ENCODE data around the gene IL2RA. TPM values are rescaled to one million over a fixed set of nuclear protein-coding genes. Genes with fewer than 3 reads are reported as not detected.

IL2RA gene
- total RNA-seq (11.9 TPM), polyA plus RNA-seq (ENCODE audit: insufficient read depth, low read depth, low replicate concordance) (0.54 TPM)
- long read RNA-seq, donor 1 = 0 reads
- long read RNA-seq, donor 2 = 0 reads
- long read RNA-seq, donor 3 = 0 reads
- long read RNA-seq, donor 4 = 0 reads
- long read RNA-seq, donor 5 = 0 reads
- long read RNA-seq, donor 6 = 0 reads
- long read RNA-seq, donor 7, partial matches to known transcripts = 0 of 2 reads
- long read RNA-seq, donor 7, other reads (novel, unspliced or antisense) = 1 of 2 reads
- long read RNA-seq, donor 8 = 0 reads
- long read RNA-seq, donor 9 = 0 reads
- long read RNA-seq, donor 10 = 0 reads

DNA sequence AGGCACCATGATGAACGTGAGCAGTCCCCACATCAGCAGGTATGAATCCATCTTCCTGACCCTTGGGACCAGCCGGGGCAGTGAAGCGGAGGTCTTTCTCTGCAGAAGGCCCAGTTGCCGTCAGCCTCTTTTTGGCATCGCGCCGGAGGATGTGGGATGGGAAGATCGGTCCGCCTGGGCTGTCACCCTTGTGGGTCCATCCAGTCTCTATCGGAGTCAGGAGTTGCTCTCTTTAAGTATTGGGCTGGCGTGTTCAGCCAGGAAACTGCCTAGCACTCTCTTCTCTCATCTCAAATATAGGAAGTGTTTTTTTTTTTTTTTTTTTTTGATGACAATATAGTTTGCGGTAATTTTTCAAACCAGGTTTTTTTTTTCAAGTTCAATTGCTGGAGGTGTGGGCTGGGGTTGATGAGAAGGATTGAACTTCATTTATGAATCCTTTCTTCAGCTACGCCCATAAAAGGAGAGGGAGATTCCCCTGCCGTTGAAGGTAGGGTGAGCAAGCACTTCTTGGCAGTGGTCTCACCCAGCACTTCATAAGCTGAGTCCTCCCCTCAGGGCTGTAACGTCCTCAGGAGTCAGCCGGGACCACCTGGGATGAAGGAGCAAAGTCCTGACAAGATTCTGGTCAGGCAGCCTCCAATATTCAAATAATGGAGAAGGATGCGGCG lies at the start of gene IL2RA:
IL2RA (minus strand) TSS at position 267 of the 671 bp plus-strand sequence; CDS start at position 51, 216 bp downstream.
- peaks cover 0 to 8% (median 4%) of the 10 kb centered on the region in 3 donors for H3K4me1 ChIP-seq (ENCODE audit: control insufficient read depth in 2 of 3, insufficient read depth in 2 of 3, low read depth in 1 of 3, low read length in 3 of 3)
- FAIRE-seq (no peak), DNase-seq (no peak)
- H3K9ac ChIP-seq (ENCODE audit: low read length in 3 of 3) = no peak within 1 kb of the TSS
- no peak within 1 kb of the TSS for H3K4me3 ChIP-seq (ENCODE audit: low read length in 3 of 3)
- H3K27me3 ChIP-seq (ENCODE audit: control insufficient read depth, insufficient read depth, low read length) = no peaks in the 10 kb centered on the region
- H3K27ac ChIP-seq (ENCODE audit: low read depth in 2 of 2, low read length in 2 of 2) = no peak within 1 kb of the TSS
- no peaks in the 10 kb centered on the region for H3K36me3 ChIP-seq (ENCODE audit: control insufficient read depth in 2 of 3, insufficient read depth in 3 of 3, low read length in 3 of 3)
- intact Hi-C loops (cut with DNase I) = no loop called here
- H3K9me3 ChIP-seq (ENCODE audit: control insufficient read depth in 2 of 3, insufficient read depth in 1 of 3, low read length in 3 of 3) = no peaks in the 10 kb centered on the region
- TF ChIP-seq, protein P1, sequence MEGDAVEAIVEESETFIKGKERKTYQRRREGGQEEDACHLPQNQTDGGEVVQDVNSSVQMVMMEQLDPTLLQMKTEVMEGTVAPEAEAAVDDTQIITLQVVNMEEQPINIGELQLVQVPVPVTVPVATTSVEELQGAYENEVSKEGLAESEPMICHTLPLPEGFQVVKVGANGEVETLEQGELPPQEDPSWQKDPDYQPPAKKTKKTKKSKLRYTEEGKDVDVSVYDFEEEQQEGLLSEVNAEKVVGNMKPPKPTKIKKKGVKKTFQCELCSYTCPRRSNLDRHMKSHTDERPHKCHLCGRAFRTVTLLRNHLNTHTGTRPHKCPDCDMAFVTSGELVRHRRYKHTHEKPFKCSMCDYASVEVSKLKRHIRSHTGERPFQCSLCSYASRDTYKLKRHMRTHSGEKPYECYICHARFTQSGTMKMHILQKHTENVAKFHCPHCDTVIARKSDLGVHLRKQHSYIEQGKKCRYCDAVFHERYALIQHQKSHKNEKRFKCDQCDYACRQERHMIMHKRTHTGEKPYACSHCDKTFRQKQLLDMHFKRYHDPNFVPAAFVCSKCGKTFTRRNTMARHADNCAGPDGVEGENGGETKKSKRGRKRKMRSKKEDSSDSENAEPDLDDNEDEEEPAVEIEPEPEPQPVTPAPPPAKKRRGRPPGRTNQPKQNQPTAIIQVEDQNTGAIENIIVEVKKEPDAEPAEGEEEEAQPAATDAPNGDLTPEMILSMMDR (IDR thresholded peaks at IDR 0.05; ENCODE audit: borderline replicate concordance, extremely low read depth, insufficient read depth) = no peak

DNA sequence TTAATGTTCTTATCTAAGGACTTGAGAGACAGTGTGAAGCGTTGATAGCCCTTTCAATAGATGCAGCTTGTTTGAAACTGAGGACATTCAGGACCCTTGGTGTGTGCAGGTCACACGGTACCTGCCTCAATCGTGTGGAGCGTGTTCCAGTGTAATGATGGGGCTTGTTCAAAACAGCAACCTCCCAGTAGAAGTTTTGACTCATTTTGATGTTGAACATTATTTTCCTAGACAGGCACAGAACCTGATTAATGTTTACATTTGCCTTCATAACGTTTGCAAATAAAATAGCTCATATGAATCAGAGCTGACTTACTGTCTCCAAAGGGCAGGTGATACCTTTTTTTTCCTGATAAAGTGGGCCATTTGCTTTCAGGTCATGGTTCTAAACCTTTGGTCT lies 48.0 kb upstream of the IL2RA start:
- no peak overlapping the region for H3K9ac ChIP-seq (ENCODE audit: low read length in 3 of 3)
- intact Hi-C loops (cut with DNase I) = no loop called here
- DNase-seq = no peak
- H3K36me3 ChIP-seq (ENCODE audit: control insufficient read depth in 2 of 3, insufficient read depth in 3 of 3, low read length in 3 of 3) = peaks cover 16 to 77% (median 45%) of the 10 kb centered on the region in 3 donors
- H3K9me3 ChIP-seq (ENCODE audit: control insufficient read depth in 2 of 3, insufficient read depth in 1 of 3, low read length in 3 of 3) = no peaks in the 10 kb centered on the region
- no peaks in the 10 kb centered on the region for H3K27me3 ChIP-seq (ENCODE audit: control insufficient read depth, insufficient read depth, low read length)
- TF ChIP-seq, protein P1 (IDR thresholded peaks at IDR 0.05; ENCODE audit: borderline replicate concordance, extremely low read depth, insufficient read depth) = no peak
- H3K27ac ChIP-seq (ENCODE audit: low read depth in 2 of 2, low read length in 2 of 2) = no peak overlapping the region
- H3K4me3 ChIP-seq (ENCODE audit: low read length in 3 of 3) = no peak overlapping the region
- no peak for FAIRE-seq
- H3K4me1 ChIP-seq (ENCODE audit: control insufficient read depth in 2 of 3, insufficient read depth in 2 of 3, low read depth in 1 of 3, low read length in 3 of 3) = no peaks in the 10 kb centered on the region

DNA sequence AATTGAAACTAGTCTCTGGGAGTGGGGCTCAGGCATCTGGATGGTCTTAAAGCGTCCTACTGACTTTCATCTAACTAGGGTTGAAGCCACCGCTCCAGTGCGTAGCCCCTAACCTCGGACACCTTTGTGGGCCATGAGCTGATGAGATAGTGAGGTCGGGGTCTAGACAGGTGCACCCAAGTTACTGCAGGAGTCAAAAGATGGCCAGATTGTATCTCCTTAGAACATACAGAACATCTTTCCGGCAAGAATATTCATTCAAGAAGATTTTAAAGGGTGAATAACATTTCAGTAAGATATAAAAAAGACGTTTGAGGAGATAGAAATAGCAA lies 47.2 kb upstream of the IL2RA start:
- DNase-seq = no peak
- no peak for FAIRE-seq
- Histone ChIP-seq H3K9ac (ENCODE audit: low read length in 3 of 3) (no peak overlapping the region), H3K9me3 (ENCODE audit: control insufficient read depth in 2 of 3, insufficient read depth in 1 of 3, low read length in 3 of 3) (no peaks in the 10 kb centered on the region), H3K27me3 (ENCODE audit: control insufficient read depth, insufficient read depth, low read length) (no peaks in the 10 kb centered on the region), H3K4me1 (ENCODE audit: control insufficient read depth in 2 of 3, insufficient read depth in 2 of 3, low read depth in 1 of 3, low read length in 3 of 3) (no peaks in the 10 kb centered on the region), H3K4me3 (ENCODE audit: low read length in 3 of 3) (no peak overlapping the region), H3K27ac (ENCODE audit: low read depth in 2 of 2, low read length in 2 of 2) (no peak overlapping the region), H3K36me3 (ENCODE audit: control insufficient read depth in 2 of 3, insufficient read depth in 3 of 3, low read length in 3 of 3) (peaks cover 16 to 70% (median 39%) of the 10 kb centered on the region in 3 donors)
- TF ChIP-seq, protein P1 (IDR thresholded peaks at IDR 0.05; ENCODE audit: borderline replicate concordance, extremely low read depth, insufficient read depth) = no peak
- intact Hi-C loops (cut with DNase I) = loop anchor here (5.0 kb wide), 1 partner anchor 293 kb away; no protein-coding TSS in a partner anchor

All from kidney (tissue), 22 donors.